ENCODE data around the gene WRAP73. TPM values are rescaled to one million over a fixed set of nuclear protein-coding genes. Genes with fewer than 3 reads are reported as not detected.

The WRAP73 gene
- total RNA-seq, 1 experiment from 2014 or later, result 41.2 TPM

GRCh38 chr1:3627515-3628253, 22.2 kb downstream of the WRAP73 start:
- TF ChIP-seq CTCF (conservative IDR thresholded peaks at IDR 0.05; ENCODE audit: low read depth, low read length) (no peak), EZH2 (IDR thresholded peaks at IDR 0.05; ENCODE audit: borderline replicate concordance, low read depth, low read length, poor library complexity, severe bottlenecking) (no peak)
- no peak for DNase-seq (ENCODE audit: low spot score)
- intact Hi-C loops (cut with micrococcal nuclease; ENCODE audit: unreplicated experiment), result no loop called here
- no peak overlapping the region for H3K4me3 ChIP-seq (ENCODE audit: low read depth, low read length, poor library complexity, severe bottlenecking)
- BruUV-seq (replicated peaks), result no TSS peak
- peaks cover 7% of the 10 kb centered on the region for H3K36me3 ChIP-seq (ENCODE audit: insufficient read depth, low read length, poor library complexity, severe bottlenecking)
- no peak overlapping the region for H3K27ac ChIP-seq (ENCODE audit: low read depth, low read length, poor library complexity, severe bottlenecking)
- no peaks in the 10 kb centered on the region for H3K4me1 ChIP-seq (ENCODE audit: insufficient read depth, low read length, poor library complexity, severe bottlenecking)
- H3K9me3 ChIP-seq (ENCODE audit: low read depth, low read length, poor library complexity, severe bottlenecking), result no peaks in the 10 kb centered on the region
- POLR2A ChIA-PET (ENCODE audit: low non-redundant PET), result no interaction called here
- CTCF ChIA-PET, result no interaction called here
- no peaks in the 10 kb centered on the region for H3K27me3 ChIP-seq (replicated peaks; ENCODE audit: insufficient read depth, low read depth, low read length, poor library complexity)

GRCh38 chr1:3626025-3626424, 23.9 kb downstream of the WRAP73 start:
- ChIA-PET POLR2A (ENCODE audit: low non-redundant PET) (no interaction called here), CTCF (interaction anchor here (0.7 kb wide), 1 partner anchor 274 kb away, joined by 5 read pairs; the partner anchor contains the start of gene C1orf174)
- no peak for DNase-seq (ENCODE audit: low spot score)
- peaks cover 5% of the 10 kb centered on the region for H3K36me3 ChIP-seq (ENCODE audit: insufficient read depth, low read length, poor library complexity, severe bottlenecking)
- peak overlapping the region; percentile 64 for H3K4me3 ChIP-seq (ENCODE audit: low read depth, low read length, poor library complexity, severe bottlenecking)
- H3K27me3 ChIP-seq (replicated peaks; ENCODE audit: insufficient read depth, low read depth, low read length, poor library complexity), result no peaks in the 10 kb centered on the region
- BruUV-seq (replicated peaks), result no TSS peak
- H3K9me3 ChIP-seq (ENCODE audit: low read depth, low read length, poor library complexity, severe bottlenecking), result no peaks in the 10 kb centered on the region
- intact Hi-C loops (cut with micrococcal nuclease; ENCODE audit: unreplicated experiment), result no loop called here
- no peaks in the 10 kb centered on the region for H3K4me1 ChIP-seq (ENCODE audit: insufficient read depth, low read length, poor library complexity, severe bottlenecking)
- TF ChIP-seq CTCF (conservative IDR thresholded peaks at IDR 0.05; ENCODE audit: low read depth, low read length) (no peak), EZH2 (IDR thresholded peaks at IDR 0.05; ENCODE audit: borderline replicate concordance, low read depth, low read length, poor library complexity, severe bottlenecking) (no peak)
- H3K27ac ChIP-seq (ENCODE audit: low read depth, low read length, poor library complexity, severe bottlenecking), result no peak overlapping the region

DNA sequence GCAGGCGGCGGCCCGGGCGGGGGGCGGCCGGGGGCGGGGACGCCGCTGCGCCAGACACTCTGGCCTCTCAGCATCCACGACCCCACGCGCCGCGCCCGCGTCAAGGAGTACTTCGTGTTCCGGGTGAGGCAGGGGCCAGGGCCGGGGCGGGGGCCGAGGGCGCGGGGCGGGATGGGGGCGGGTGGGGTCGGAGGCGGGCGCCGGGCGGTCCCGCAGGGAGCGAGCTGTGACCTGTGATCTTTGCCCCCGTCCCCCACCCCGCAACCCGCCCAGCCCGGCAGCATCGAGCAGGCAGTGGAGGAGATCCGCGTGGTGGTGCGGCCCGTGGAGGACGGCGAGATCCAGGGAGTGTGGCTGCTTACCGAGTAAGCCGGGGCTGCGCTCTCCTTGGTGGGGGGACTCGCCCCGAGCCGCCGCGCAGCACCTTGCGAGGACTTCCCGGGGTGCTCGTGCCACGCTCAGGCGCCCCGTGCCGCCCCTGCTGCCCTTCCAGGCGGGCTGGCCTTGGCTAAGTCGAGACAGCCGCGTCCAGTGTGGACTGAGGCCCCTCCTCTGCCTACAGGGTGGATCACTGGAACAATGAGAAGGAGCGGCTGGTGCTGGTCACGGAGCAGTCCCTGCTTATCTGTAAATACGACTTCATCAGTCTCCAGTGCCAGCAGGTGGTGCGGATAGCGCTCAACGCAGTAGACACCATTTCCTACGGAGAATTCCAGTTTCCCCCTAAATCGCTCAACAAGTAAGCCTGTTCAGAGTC, 24.6 kb downstream of the WRAP73 start:
- Histone ChIP-seq H3K27me3 (replicated peaks; ENCODE audit: insufficient read depth, low read depth, low read length, poor library complexity) (no peaks in the 10 kb centered on the region), H3K9me3 (ENCODE audit: low read depth, low read length, poor library complexity, severe bottlenecking) (no peaks in the 10 kb centered on the region), H3K4me3 (ENCODE audit: low read depth, low read length, poor library complexity, severe bottlenecking) (peak overlapping the region; percentile 64), H3K27ac (ENCODE audit: low read depth, low read length, poor library complexity, severe bottlenecking) (no peak overlapping the region), H3K4me1 (ENCODE audit: insufficient read depth, low read length, poor library complexity, severe bottlenecking) (no peaks in the 10 kb centered on the region), H3K36me3 (ENCODE audit: insufficient read depth, low read length, poor library complexity, severe bottlenecking) (peaks cover 5% of the 10 kb centered on the region)
- intact Hi-C loops (cut with micrococcal nuclease; ENCODE audit: unreplicated experiment), result no loop called here
- ChIA-PET CTCF (no interaction called here), POLR2A (ENCODE audit: low non-redundant PET) (no interaction called here)
- TF ChIP-seq CTCF (conservative IDR thresholded peaks at IDR 0.05; ENCODE audit: low read depth, low read length), result no peak
- TF ChIP-seq EZH2 (IDR thresholded peaks at IDR 0.05; ENCODE audit: borderline replicate concordance, low read depth, low read length, poor library complexity, severe bottlenecking), result no peak
- BruUV-seq (replicated peaks), result no TSS peak
- DNase-seq (ENCODE audit: low spot score), result peak; percentile 22
